Measurements from ENCODE around the gene SPATA6L.

Gene SPATA6L

GRCh38 chr9:4594994-4595393 lies 71.3 kb downstream of the SPATA6L start:
- DNase-seq (ENCODE audit: extremely low read depth, low read depth), result no peak
- TF ChIP-seq CTCF (IDR thresholded peaks at IDR 0.05; ENCODE audit: low read depth, low read length), result no peak

DNA sequence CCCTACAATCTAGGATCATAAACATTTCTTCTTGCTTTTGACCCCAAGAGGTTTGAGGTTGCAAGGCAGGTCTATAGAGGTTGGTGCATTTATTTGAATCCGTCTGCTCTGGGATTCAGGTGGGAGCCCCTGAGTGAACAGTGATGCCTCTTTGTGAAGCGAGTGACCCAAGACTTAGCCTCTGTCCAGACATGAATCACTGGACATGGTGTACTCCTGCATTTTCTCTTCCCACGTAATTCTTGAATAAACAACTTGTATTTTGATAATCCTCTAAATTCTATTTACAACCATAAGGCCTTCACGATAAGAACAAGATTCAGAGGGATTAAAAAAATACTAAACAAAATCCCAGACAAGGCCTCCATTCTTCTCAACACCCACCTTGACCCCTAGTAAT lies 71.7 kb downstream of the SPATA6L start:
- DNase-seq (ENCODE audit: extremely low read depth, low read depth), result no peak
- TF ChIP-seq CTCF (IDR thresholded peaks at IDR 0.05; ENCODE audit: low read depth, low read length), result no peak

DNA sequence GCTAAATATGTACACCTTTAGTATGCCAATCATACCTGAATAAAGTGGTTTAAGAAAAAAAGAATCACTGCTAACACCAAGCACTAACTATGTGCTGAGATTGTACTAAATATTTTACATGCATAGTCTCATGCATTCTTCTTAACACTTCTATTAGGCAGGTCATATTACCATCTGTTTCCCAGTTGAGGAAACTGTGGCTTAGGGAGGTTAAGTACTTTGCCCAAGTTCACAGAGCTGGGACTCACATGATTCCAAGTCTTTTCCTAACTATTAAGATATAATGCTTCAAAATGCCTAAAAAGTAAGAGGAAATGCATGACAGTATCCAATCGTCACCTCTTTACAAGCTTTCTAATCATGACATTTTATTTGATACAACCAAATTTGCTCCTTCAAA lies 73.4 kb downstream of the SPATA6L start:
- no peak for TF ChIP-seq CTCF (IDR thresholded peaks at IDR 0.05; ENCODE audit: low read depth, low read length)
- DNase-seq (ENCODE audit: extremely low read depth, low read depth), result no peak

DNA sequence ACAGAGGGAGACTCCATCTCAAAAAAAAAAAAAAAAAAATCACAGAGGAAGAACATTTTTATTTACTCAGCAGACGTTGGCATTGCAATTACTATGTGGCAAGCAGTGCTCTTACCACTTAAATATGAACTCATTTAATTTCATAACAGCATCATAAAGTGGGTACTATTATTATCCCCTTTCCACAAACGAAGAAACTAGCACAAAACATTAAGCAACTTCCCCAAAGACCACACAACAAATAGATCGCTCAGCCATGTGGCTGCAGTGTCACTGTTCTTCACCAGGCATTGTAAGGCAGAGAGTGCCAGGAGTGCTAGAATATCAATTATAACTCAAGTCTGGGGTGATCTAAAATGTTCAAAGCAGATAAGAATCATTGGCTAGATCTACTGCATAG lies 74.0 kb downstream of the SPATA6L start:
- TF ChIP-seq CTCF (IDR thresholded peaks at IDR 0.05; ENCODE audit: low read depth, low read length), result no peak
- no peak for DNase-seq (ENCODE audit: extremely low read depth, low read depth)

DNA sequence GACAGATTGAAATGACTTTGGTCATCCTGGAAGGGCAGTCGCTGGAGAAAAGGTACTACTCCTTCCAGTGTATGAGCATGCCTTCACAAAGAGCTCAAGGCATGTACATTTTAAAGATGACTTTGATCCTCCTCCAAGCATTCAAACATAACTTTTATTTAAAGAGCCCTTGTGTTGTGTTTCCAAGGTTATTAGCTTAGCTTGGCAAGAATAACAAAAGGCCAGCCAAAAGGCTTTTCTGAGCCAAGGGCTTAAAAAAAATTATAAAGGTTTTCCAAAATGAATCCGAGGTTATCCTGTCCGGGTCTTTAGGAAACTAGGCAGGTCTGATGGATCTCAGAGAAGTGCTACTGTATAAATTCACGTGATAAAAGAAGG lies 75.2 kb downstream of the SPATA6L start:
- TF ChIP-seq CTCF (IDR thresholded peaks at IDR 0.05; ENCODE audit: low read depth, low read length), result no peak
- DNase-seq (ENCODE audit: extremely low read depth, low read depth), result no peak

- no peak for DNase-seq (ENCODE audit: extremely low read depth, low read depth)
These were observed 75.7 kb downstream of the SPATA6L start for GRCh38 chr9:4590430-4591122.

GRCh38 chr9:4588721-4589120 lies 77.6 kb downstream of the SPATA6L start:
- TF ChIP-seq CTCF (IDR thresholded peaks at IDR 0.05; ENCODE audit: low read depth, low read length), result no peak
- no peak for DNase-seq (ENCODE audit: extremely low read depth, low read depth)

More at GRCh38 chr9:4590430-4591122, 75.7 kb downstream of the SPATA6L start:
- TF ChIP-seq CTCF (IDR thresholded peaks at IDR 0.05; ENCODE audit: low read depth, low read length), result no peak

Measured in AG09319 (cell line).